DOHH2 (cell line): Measurements from ENCODE around the gene MAT1A.

ENCODE experiments used
- H3F3A ChIP-seq: fragments of 200-600 bp; sonication (generic), shearing (Covaris generic); 2 replicates; pipeline ENCODE4 v1.6.0; 2016; ENCODE audit warnings: antibody characterized with exemption, mild to moderate bottlenecking; ENCODE audit not compliant: control insufficient read depth, insufficient read depth
- H3K27ac ChIP-seq: fragments of 200-600 bp; sonication (generic); 2 replicates; pipeline ENCODE4 v1.5.1; 2014; ENCODE audit warnings: low read depth, mild to moderate bottlenecking, low read length, moderate library complexity
- H3K27me3 ChIP-seq: fragments of 200-600 bp; sonication (generic); 2 replicates; pipeline ENCODE4 v1.6.1; 2014; ENCODE audit warnings: mild to moderate bottlenecking, low read length, mixed read lengths; ENCODE audit not compliant: control insufficient read depth
- H3K36me3 ChIP-seq: fragments of 200-600 bp; sonication (generic); 2 replicates; pipeline ENCODE4 v1.6.1; 2014; ENCODE audit warnings: mild to moderate bottlenecking, low read length, moderate library complexity, mixed read lengths; ENCODE audit not compliant: control insufficient read depth
- H3K4me1 ChIP-seq: fragments of 200-600 bp; sonication (generic); 2 replicates; pipeline ENCODE4 v1.6.1; 2014; ENCODE audit warnings: mild to moderate bottlenecking, low read length, mixed read lengths; ENCODE audit not compliant: control insufficient read depth
- H3K4me2 ChIP-seq: fragments of 200-600 bp; sonication (generic); 2 replicates; pipeline ENCODE4 v1.6.0; 2014; ENCODE audit warnings: mild to moderate bottlenecking, low read length, moderate library complexity
- H3K4me3 ChIP-seq: fragments of 200-600 bp; sonication (generic); 2 replicates; pipeline ENCODE4 v1.5.1; 2014; ENCODE audit warnings: mild to moderate bottlenecking, low read length, mixed read lengths
- H3K79me2 ChIP-seq: fragments of 200-600 bp; sonication (generic); 2 replicates; pipeline ENCODE4 v1.6.1; 2014; ENCODE audit warnings: mild to moderate bottlenecking, low read length, mixed read lengths; ENCODE audit not compliant: control insufficient read depth
- H3K9me2 ChIP-seq: fragments of 200-600 bp; sonication (generic); replicated peaks from 2 replicates; pipeline ENCODE4 v1.6.1; 2014; ENCODE audit warnings: mild to moderate bottlenecking, low read length, mixed read lengths; ENCODE audit not compliant: control insufficient read depth
- H3K9me3 ChIP-seq: fragments of 200-600 bp; sonication (generic); 2 replicates; pipeline ENCODE4 v1.6.1; 2014; ENCODE audit warnings: antibody characterized with exemption, low read length, mixed read lengths; ENCODE audit not compliant: control insufficient read depth, insufficient read depth
- H4K20me1 ChIP-seq: fragments of 200-600 bp; sonication (generic); 2 replicates; pipeline ENCODE4 v1.6.0; 2014; ENCODE audit warnings: low read depth, mild to moderate bottlenecking, antibody characterized with exemption, low read length, moderate library complexity; ENCODE audit not compliant: control insufficient read depth, insufficient read depth
- EZH2phosphoT487 ChIP-seq: fragments of 200-600 bp; sonication (generic); IDR thresholded peaks from 2 replicates; pipeline ENCODE4 v1.6.1; 2017; ENCODE audit warnings: borderline replicate concordance, mild to moderate bottlenecking, antibody characterized with exemption, low read length, moderate library complexity, mixed read lengths
- TF ChIP-seq, protein P1 (sequence below): fragments of 200-600 bp; sonication (generic); IDR thresholded peaks from one replicate; pipeline ENCODE4 v1.5.1; 2014; ENCODE audit warnings: antibody characterized with exemption, mild to moderate bottlenecking, low read depth, low read length; ENCODE audit not compliant: poor library complexity, severe bottlenecking

The MAT1A gene

DNA sequence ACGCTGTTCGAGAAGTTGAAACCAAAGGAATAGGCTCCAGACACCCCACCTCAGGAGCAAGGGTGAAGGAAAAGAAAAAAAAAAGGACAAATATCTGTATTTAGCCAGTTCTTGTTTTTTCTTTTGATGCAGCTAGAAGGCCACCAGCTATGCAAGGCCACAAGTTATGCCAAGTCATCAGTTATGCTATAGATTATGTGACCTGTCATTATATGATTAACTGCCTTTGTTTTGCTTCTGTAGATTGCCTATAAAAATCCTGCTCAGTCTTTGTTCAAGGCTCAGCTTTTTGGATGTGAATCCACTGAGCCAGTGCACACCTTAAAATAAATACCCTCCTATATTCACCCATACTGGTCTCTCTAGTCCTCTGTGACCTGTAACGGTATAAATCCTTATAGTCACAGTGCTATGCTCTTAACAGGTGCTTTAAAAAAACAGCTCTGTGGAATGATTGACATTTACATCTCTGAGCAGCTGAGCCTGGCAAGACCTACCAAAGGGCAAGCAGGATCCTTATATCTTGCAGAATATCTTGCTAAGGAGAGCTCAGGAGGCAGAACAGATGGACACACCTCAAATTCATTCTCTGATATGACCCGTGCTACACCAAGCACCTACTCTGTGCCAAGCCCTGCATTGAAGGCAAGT lies 20.4 kb downstream of the MAT1A start:
- no peaks in the 10 kb centered on the region for H4K20me1 ChIP-seq
- no peaks in the 10 kb centered on the region for H3K79me2 ChIP-seq
- H3K36me3 ChIP-seq = no peaks in the 10 kb centered on the region
- no peak for TF ChIP-seq EZH2phosphoT487
- TF ChIP-seq, protein P1, sequence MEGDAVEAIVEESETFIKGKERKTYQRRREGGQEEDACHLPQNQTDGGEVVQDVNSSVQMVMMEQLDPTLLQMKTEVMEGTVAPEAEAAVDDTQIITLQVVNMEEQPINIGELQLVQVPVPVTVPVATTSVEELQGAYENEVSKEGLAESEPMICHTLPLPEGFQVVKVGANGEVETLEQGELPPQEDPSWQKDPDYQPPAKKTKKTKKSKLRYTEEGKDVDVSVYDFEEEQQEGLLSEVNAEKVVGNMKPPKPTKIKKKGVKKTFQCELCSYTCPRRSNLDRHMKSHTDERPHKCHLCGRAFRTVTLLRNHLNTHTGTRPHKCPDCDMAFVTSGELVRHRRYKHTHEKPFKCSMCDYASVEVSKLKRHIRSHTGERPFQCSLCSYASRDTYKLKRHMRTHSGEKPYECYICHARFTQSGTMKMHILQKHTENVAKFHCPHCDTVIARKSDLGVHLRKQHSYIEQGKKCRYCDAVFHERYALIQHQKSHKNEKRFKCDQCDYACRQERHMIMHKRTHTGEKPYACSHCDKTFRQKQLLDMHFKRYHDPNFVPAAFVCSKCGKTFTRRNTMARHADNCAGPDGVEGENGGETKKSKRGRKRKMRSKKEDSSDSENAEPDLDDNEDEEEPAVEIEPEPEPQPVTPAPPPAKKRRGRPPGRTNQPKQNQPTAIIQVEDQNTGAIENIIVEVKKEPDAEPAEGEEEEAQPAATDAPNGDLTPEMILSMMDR = no peak
- no peak overlapping the region for H3K4me3 ChIP-seq
- no peak overlapping the region for H3K27ac ChIP-seq
- peaks cover 3% of the 10 kb centered on the region; the same call in 1 of the 2 replicates for H3K27me3 ChIP-seq
- H3K9me2 ChIP-seq = no peaks in the 10 kb centered on the region
- no peaks in the 10 kb centered on the region for H3K9me3 ChIP-seq
- H3F3A ChIP-seq = no peaks in the 10 kb centered on the region
- no peaks in the 10 kb centered on the region for H3K4me1 ChIP-seq
- H3K4me2 ChIP-seq = no peak overlapping the region

DNA sequence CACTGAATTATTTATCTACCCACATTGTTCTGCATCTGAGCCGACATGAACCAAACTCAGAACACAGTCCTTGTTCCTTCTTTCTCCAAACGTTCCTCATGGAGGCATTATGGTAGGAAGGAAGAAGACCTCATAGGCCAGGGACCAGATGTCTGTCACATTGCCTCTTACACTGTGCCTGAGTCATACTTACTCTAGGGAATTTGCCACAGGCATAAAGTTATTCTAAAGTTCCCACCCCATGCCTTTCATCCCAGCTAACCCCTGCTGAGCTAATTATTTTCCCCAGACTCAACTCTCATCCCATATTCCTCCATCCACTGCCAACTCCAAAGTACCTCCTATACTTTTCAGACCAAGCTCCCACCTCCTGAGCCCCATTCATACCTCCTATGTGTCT lies 21.2 kb downstream of the MAT1A start:
- Histone ChIP-seq H3K9me3 (no peaks in the 10 kb centered on the region), H3K4me2 (no peak overlapping the region), H4K20me1 (no peaks in the 10 kb centered on the region), H3K4me3 (no peak overlapping the region), H3K27ac (no peak overlapping the region), H3K4me1 (no peaks in the 10 kb centered on the region), H3K36me3 (no peaks in the 10 kb centered on the region), H3F3A (no peaks in the 10 kb centered on the region), H3K79me2 (no peaks in the 10 kb centered on the region), H3K9me2 (no peaks in the 10 kb centered on the region), H3K27me3 (peaks cover 3% of the 10 kb centered on the region; the same call in 1 of the 2 replicates)
- TF ChIP-seq EZH2phosphoT487 = no peak
- TF ChIP-seq, protein P1 = no peak

DNA sequence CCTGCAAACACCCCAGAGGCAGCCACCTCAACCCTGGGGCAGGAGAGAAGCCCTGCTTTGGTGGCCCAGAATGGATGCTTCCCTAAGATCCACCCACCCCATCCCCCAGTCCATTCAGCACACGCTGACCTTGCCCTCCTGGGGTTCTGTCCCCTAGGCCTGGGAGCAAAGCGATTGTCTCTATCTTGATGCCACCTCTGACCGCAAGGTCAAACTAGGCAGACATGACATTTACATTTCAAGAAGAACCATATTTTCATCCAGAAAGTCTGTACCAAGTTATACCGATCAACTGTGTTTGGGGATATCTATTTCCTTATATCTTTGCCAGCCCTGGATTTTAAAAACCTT lies 23.0 kb downstream of the MAT1A start:
- no peak overlapping the region for H3K27ac ChIP-seq
- no peaks in the 10 kb centered on the region for H3K9me3 ChIP-seq
- no peak for TF ChIP-seq EZH2phosphoT487
- TF ChIP-seq, protein P1 = no peak
- H3K4me3 ChIP-seq = no peak overlapping the region
- H4K20me1 ChIP-seq = no peaks in the 10 kb centered on the region
- no peaks in the 10 kb centered on the region for H3F3A ChIP-seq
- H3K4me2 ChIP-seq = no peak overlapping the region
- H3K4me1 ChIP-seq = no peaks in the 10 kb centered on the region
- no peaks in the 10 kb centered on the region for H3K79me2 ChIP-seq
- peaks cover 3% of the 10 kb centered on the region; the same call in 1 of the 2 replicates for H3K27me3 ChIP-seq
- H3K9me2 ChIP-seq = no peaks in the 10 kb centered on the region
- no peaks in the 10 kb centered on the region for H3K36me3 ChIP-seq
